Right atrium auricular region (tissue), 2 donors: ENCODE results near the gene BAZ1B. TPM values are rescaled to one million over a fixed set of nuclear protein-coding genes. Genes with fewer than 3 reads are reported as not detected.

Experiments used
- DNase-seq: peaks from one replicate; pipeline ENCODE4 v3.0.0-alpha.2; 2019; ENCODE audit warnings: low spot score
- H3K27ac ChIP-seq, 2 donors: fragments of 200-600 bp; sonication (generic); 1 replicate in 1 of 2; 2 replicates in 1 of 2; pipeline ENCODE4 v1.5.1; 2016 to 2019
- H3K27me3 ChIP-seq, 2 donors: fragments of 200-600 bp; sonication (generic); one replicate each; pipeline versions ENCODE4 v1.5.1 to v1.6.0; 2017 to 2019
- H3K36me3 ChIP-seq: fragments of 200-600 bp; sonication (generic); one replicate; pipeline ENCODE4 v1.5.1; 2016
- H3K4me1 ChIP-seq, 2 donors: fragments of 200-600 bp; sonication (generic); one replicate each; pipeline versions ENCODE4 v1.5.1 to v1.6.0; 2017 to 2019
- H3K4me3 ChIP-seq, 2 donors: fragments of 200-600 bp; sonication (generic); 1 replicate in 1 of 2; 2 replicates in 1 of 2; pipeline ENCODE4 v1.5.1; 2017 to 2019; ENCODE audit warnings: mild to moderate bottlenecking in 1 of 2, moderate library complexity in 1 of 2
- H3K9me3 ChIP-seq, 2 donors: fragments of 200-600 bp; sonication (generic); one replicate each; pipeline ENCODE4 v1.5.1; 2019
- total RNA-seq, 2 donors: library from RNA; depleted of rRNA; stranded (reverse); fragments of >200 nt; gene quantifications; one replicate each; pipeline ENCODE4 v1.1.0, GENCODE V29; 2016
- TF ChIP-seq, protein P1 (sequence below), 2 donors: fragments of 200-600 bp; sonication (generic); IDR thresholded peaks; one replicate each; pipeline ENCODE4 v1.5.1; 2019; ENCODE audit warnings: antibody characterized with exemption in 2 of 2

The BAZ1B gene, protein sequence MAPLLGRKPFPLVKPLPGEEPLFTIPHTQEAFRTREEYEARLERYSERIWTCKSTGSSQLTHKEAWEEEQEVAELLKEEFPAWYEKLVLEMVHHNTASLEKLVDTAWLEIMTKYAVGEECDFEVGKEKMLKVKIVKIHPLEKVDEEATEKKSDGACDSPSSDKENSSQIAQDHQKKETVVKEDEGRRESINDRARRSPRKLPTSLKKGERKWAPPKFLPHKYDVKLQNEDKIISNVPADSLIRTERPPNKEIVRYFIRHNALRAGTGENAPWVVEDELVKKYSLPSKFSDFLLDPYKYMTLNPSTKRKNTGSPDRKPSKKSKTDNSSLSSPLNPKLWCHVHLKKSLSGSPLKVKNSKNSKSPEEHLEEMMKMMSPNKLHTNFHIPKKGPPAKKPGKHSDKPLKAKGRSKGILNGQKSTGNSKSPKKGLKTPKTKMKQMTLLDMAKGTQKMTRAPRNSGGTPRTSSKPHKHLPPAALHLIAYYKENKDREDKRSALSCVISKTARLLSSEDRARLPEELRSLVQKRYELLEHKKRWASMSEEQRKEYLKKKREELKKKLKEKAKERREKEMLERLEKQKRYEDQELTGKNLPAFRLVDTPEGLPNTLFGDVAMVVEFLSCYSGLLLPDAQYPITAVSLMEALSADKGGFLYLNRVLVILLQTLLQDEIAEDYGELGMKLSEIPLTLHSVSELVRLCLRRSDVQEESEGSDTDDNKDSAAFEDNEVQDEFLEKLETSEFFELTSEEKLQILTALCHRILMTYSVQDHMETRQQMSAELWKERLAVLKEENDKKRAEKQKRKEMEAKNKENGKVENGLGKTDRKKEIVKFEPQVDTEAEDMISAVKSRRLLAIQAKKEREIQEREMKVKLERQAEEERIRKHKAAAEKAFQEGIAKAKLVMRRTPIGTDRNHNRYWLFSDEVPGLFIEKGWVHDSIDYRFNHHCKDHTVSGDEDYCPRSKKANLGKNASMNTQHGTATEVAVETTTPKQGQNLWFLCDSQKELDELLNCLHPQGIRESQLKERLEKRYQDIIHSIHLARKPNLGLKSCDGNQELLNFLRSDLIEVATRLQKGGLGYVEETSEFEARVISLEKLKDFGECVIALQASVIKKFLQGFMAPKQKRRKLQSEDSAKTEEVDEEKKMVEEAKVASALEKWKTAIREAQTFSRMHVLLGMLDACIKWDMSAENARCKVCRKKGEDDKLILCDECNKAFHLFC (N-terminal part only)
- total RNA-seq: 10 to 100 TPM; 29.0 to 37.7 TPM

DNA sequence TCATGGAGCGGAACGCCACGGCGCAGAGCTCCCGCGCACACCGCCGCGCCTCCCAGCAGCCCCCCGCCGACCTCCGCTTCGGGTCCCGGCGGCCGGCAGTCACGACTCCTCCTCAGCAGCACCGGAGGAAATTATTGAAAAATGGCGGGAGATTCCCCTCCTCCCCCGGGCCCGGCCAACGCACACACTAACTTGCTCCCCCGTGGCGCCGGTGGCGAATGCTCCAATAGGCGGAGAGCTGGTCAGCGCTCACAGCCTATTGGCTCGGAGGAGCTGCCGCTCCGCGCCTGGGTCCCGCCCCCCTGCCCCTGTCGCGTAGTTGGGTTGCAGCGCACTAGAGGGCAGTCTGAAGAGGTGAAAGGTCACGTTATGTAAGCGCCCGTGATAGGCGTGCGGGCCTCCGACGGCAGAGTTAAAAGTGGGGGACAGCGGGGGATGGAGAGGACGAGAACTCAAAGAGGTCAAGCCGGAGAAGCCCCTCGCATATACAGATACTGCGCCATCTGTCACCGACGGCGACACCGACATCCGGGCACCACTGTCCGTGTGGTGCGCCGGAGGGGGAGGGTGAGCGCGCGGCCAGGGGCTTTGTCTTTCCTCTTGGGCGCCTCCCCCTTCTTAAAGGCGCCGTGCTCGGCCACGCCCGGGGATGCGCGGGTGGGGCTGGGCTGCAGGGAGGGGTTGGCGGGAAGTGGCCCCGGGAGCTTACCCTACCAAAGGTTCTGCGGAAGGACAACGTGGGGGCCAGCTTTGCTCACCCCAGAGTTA lies at the start of gene BAZ1B:
BAZ1B (minus strand) TSS at position 189 of the 768 bp plus-strand sequence. CDS start 360 bp downstream, outside the sequence.
- TF ChIP-seq, protein P1, sequence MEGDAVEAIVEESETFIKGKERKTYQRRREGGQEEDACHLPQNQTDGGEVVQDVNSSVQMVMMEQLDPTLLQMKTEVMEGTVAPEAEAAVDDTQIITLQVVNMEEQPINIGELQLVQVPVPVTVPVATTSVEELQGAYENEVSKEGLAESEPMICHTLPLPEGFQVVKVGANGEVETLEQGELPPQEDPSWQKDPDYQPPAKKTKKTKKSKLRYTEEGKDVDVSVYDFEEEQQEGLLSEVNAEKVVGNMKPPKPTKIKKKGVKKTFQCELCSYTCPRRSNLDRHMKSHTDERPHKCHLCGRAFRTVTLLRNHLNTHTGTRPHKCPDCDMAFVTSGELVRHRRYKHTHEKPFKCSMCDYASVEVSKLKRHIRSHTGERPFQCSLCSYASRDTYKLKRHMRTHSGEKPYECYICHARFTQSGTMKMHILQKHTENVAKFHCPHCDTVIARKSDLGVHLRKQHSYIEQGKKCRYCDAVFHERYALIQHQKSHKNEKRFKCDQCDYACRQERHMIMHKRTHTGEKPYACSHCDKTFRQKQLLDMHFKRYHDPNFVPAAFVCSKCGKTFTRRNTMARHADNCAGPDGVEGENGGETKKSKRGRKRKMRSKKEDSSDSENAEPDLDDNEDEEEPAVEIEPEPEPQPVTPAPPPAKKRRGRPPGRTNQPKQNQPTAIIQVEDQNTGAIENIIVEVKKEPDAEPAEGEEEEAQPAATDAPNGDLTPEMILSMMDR (IDR thresholded peaks at IDR 0.05): peak in 1 of 2 donors; percentile 12
- Histone ChIP-seq H3K4me3 (peak within 1 kb of the TSS; percentile 91 to 96), H3K9me3 (no peaks in the 10 kb centered on the region), H3K4me1 (peaks cover 0 to 42% of the 10 kb centered on the region in 2 donors), H3K27ac (peak within 1 kb of the TSS; percentile 87 to 92), H3K36me3 (no peaks in the 10 kb centered on the region), H3K27me3 (no peaks in the 10 kb centered on the region)
- DNase-seq: peak; percentile 99

GRCh38 chr7:73570977-73571376 lies 48.9 kb upstream of the BAZ1B start:
- Histone ChIP-seq H3K36me3 (peaks cover 60% of the 10 kb centered on the region), H3K4me3 (no peak overlapping the region), H3K4me1 (peaks cover 0 to 2% of the 10 kb centered on the region in 2 donors), H3K9me3 (no peaks in the 10 kb centered on the region), H3K27me3 (no peaks in the 10 kb centered on the region), H3K27ac (no peak overlapping the region)
- no peak for DNase-seq
- TF ChIP-seq, protein P1 (IDR thresholded peaks at IDR 0.05): no peak

DNA sequence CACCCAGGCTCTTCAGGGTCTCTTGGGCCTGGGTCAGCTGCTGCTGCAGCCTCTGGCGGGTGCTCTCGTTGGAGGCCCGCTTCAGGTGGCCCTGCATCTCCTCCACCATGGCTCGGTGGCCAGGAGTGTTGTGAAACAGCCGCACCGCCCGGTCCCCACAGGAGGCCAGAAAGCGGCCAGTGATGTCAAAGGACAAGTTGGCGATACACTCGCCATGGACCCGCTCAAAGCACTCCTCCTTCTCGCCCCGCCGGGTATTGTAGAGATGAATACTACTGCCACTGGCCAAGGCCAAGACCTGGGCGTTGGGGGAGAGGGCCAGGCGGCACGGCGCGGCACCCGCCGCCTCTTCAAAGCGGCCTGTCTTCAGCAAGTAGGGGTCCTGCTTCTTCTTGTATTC lies 48.4 kb upstream of the BAZ1B start:
- no peak for DNase-seq
- TF ChIP-seq, protein P1 (IDR thresholded peaks at IDR 0.05): no peak
- peaks cover 55% of the 10 kb centered on the region for H3K36me3 ChIP-seq

DNA sequence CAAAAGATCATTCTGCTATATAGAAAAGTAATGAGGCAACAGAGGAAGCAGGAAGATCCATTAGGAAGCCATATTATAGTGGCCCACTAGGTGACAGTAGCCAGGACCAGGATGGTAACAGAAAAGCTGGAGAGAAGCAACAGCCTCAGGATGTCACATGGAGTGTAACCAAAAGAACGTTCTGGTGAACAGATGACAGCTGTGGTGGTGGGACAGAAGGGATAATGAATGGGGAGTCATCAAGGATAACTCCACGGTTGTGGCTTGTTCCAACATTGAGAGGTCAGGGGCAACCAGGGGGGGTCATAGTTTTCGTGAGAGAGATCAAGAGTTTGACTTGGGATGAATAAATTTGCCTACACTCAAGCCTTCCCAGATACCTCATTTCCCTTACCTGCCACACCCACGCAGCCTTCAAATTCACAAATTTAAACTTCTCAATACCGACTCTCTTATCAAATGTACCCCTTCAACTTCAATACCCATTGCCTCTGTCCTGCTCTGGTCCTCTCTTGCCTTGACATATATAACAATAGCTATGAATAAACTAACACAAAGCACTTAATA lies 47.0 kb upstream of the BAZ1B start:
- H3K36me3 ChIP-seq: peaks cover 44% of the 10 kb centered on the region
- no peaks in the 10 kb centered on the region for H3K27me3 ChIP-seq
- no peaks in the 10 kb centered on the region for H3K4me1 ChIP-seq

More for the DNA sequence above, 48.4 kb upstream of the BAZ1B start:
- H3K4me1 ChIP-seq: no peaks in the 10 kb centered on the region
- H3K4me3 ChIP-seq: no peak overlapping the region
- no peaks in the 10 kb centered on the region for H3K9me3 ChIP-seq
- no peaks in the 10 kb centered on the region for H3K27me3 ChIP-seq
- H3K27ac ChIP-seq: no peak overlapping the region

More for the DNA sequence above, 47.0 kb upstream of the BAZ1B start:
- Histone ChIP-seq H3K27ac (no peak overlapping the region), H3K4me3 (no peak overlapping the region), H3K9me3 (no peaks in the 10 kb centered on the region)
- TF ChIP-seq, protein P1 (IDR thresholded peaks at IDR 0.05): no peak
- DNase-seq: no peak
